Transverse colon (tissue), 3 donors: ENCODE measurements around the gene MAFG.

ENCODE experiments used
- CTCF ChIP-seq, 5 experiments: fragments of 200-600 bp in 3 of 5; fragments of 450-650 bp in 2 of 5; sonication (generic) in 3 of 5; IDR thresholded peaks; 1 replicate in 2 of 5; 2 replicates in 3 of 5; pipeline ENCODE4 v1.5.1; 2016 to 2017; ENCODE audit warnings: antibody characterized with exemption in 5 of 5, inconsistent platforms in 3 of 5, mild to moderate bottlenecking in 2 of 5, moderate library complexity in 1 of 5
- EP300 ChIP-seq: sonication (generic); formaldehyde crosslinking; IDR thresholded peaks from one replicate; pipeline ENCODE4 v1.6.1; 2017; ENCODE audit warnings: antibody characterized with exemption, low read depth
- POLR2A ChIP-seq: fragments of 450-650 bp; IDR thresholded peaks from one replicate; pipeline ENCODE4 v1.6.1; 2016; ENCODE audit warnings: antibody characterized with exemption, mild to moderate bottlenecking, moderate library complexity

DNA sequence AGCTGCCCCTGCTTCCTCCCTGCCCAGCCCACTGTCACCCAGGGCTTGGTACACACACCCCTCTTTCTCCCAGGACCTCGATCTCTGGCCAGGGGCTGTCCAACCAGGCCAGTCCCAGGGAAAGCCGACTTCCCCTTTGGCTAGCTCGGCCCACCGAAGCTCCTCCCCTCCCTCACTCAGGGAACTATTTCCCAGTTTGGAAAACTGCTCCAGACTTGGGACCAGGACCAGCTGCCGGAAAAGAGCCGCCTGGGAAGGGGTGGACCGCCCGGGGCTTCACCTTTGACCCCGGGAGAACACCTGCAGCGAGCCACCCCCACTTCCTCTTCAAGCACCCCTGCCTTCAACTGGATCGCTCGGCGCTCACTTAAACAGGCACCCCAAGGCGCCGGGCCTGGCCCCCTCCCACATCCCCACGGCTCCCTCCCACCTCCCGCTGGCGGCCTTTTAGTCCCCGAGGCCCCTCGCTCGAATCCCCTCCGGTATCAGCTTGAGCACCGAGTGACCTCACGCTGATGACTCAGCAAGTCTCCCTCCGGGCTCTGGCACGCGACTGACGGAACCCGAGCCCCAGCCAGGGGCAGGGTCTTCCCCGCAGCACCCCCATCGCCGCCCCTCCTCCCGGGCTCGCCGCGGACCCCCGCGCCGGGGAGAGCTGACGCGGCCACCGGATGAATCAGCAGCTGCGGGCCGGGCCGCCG, 934 bp downstream of the MAFG start:
- TF ChIP-seq EP300 (no peak), CTCF (IDR thresholded peaks at IDR 0.05) (no peak), POLR2A (peak; percentile 71)
